Erythroblast (primary cell): ENCODE measurements around the gene MAP4K2.

Source experiments
- GATA1 ChIP-seq: IDR thresholded peaks from 2 replicates; pipeline ENCODE4 v1.6.1; 2011; ENCODE audit warnings: low read depth, mild to moderate bottlenecking, control low read depth, low read length, moderate library complexity
- POLR2A ChIP-seq: IDR thresholded peaks from 2 replicates; pipeline ENCODE4 v1.6.1; 2011; ENCODE audit warnings: mild to moderate bottlenecking, low read length

- TF ChIP-seq POLR2A (no peak), GATA1 (no peak)
These were observed 12.6 kb downstream of the MAP4K2 start for GRCh38 chr11:64790205-64791095.
